ENCODE data around the gene SNAI1. TPM values are rescaled to one million over a fixed set of nuclear protein-coding genes. Genes with fewer than 3 reads are reported as not detected.

The SNAI1 gene
- polyA plus RNA-seq (2013): 3.2 TPM

DNA sequence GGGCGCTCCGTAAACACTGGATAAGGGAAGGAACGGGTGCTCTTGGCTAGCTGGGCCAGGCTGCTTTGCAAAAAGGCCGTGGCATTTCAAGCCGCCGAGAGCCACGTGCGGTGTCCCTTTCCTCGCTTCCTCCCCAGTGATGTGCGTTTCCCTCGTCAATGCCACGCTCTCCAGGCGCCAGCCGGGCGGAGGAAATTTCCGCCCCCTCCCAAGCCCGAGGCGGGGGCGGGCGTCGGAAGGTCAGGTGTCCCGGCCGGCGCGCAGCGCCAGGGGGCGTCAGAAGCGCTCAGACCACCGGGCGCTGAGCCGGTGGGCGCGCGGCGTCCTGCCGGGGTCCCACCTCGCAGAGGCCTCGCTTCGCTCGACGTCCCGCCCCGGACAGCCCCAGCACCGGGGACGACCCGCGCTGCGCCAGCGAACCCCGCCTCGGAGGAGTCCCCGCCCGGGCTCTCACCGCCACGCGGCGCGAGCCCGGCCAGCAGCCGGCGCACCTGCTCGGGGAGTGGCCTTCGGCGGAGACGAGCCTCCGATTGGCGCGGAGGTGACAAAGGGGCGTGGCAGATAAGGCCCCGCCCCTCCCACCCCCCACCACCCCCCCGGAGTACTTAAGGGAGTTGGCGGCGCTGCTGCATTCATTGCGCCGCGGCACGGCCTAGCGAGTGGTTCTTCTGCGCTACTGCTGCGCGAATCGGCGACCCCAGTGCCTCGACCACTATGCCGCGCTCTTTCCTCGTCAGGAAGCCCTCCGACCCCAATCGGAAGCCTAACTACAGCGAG, at the start of gene SNAI1:
Gene SNAI1, plus strand, starts transcription at position 635 of the 777 bp plus-strand sequence. Its CDS starts 80 bp downstream, at position 715.
- peak; percentile 83 to 93 (median 92) for DNase-seq
- under 1% methylated on average over 60 of the region's 90 CpGs for WGBS (ENCODE audit: insufficient coverage)
- ChIA-PET POLR2A (interaction anchor here (0.6 to 3.4 kb wide), 5 partner anchors 30 to 132 kb away, joined by 3 to 11 read pairs (median 3); no protein-coding TSS in a partner anchor), CTCF (interaction anchor here (0.7 to 13.3 kb wide), 12 partner anchors 7 to 108 kb away, joined by 3 to 314 read pairs (median 4); no protein-coding TSS in a partner anchor)
- Histone ChIP-seq H3K4me3 (ENCODE audit: control insufficient read depth in 1 of 7, extremely low read depth in 1 of 7, insufficient read depth in 4 of 7, low read depth in 2 of 7, low read length in 6 of 7) (peak within 1 kb of the TSS in 6 of 7 experiments; percentile 42 to 73 (median 61)), H3K36me3 (ENCODE audit: control insufficient read depth in 4 of 4, insufficient read depth in 4 of 4, low read length in 3 of 4) (peaks cover 0 to 3% (median 0%) of the 10 kb centered on the region in 4 experiments), H3K27ac (ENCODE audit: insufficient read depth in 1 of 2, low read depth in 1 of 2, low read length in 2 of 2, poor library complexity in 1 of 2, severe bottlenecking in 2 of 2) (peak within 1 kb of the TSS in 1 of 2 experiments; percentile 78), H3K4me1 (ENCODE audit: control extremely low read depth in 1 of 4, control insufficient read depth in 4 of 4, insufficient read depth in 4 of 4, low read length in 3 of 4) (peaks cover 0 to 70% (median 35%) of the 10 kb centered on the region in 4 experiments), H3K27me3 (replicated peaks in 2 of 5; ENCODE audit: control insufficient read depth in 4 of 5, insufficient read depth in 5 of 5, low read length in 4 of 5) (no peaks in the 10 kb centered on the region), H3K9me3 (ENCODE audit: control extremely low read depth in 1 of 5, control insufficient read depth in 4 of 5, insufficient read depth in 2 of 5, low read depth in 1 of 5, low read length in 4 of 5) (no peaks in the 10 kb centered on the region)

DNA sequence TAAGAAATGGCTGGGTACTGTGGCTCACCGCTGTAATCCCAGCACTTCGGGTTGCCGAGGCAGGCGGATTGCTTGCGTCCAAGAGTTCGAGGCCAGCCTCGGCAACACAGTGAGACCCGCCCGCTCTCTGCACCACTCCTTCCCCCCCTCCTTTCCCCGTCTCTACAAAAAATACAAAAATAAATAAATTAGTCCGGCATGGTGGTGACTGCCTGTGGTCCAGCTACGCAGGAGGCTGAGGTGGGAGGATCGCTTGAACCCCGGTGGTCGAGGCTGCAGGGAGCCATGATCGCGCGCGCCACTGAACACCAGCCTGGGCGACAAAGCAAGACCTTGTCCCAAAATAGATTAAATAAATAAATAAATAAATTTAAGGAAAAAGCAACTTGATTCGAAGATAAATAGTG, 47.0 kb upstream of the SNAI1 start:
- ChIA-PET CTCF (interaction anchor here (0.9 to 2.4 kb wide), 5 partner anchors 9 to 43 kb away, joined by 3 to 8 read pairs (median 4); no protein-coding TSS in a partner anchor), POLR2A (interaction anchor here (0.7 kb wide), 1 partner anchor 19 kb away, joined by 3 read pairs; no protein-coding TSS in a partner anchor)
- 60% methylated on average over 2 of the region's 21 CpGs for WGBS (ENCODE audit: insufficient coverage)
- DNase-seq: no peak
- Histone ChIP-seq H3K27me3 (replicated peaks in 2 of 5; ENCODE audit: control insufficient read depth in 4 of 5, insufficient read depth in 5 of 5, low read length in 4 of 5) (no peaks in the 10 kb centered on the region), H3K9me3 (ENCODE audit: control extremely low read depth in 1 of 5, control insufficient read depth in 4 of 5, insufficient read depth in 2 of 5, low read depth in 1 of 5, low read length in 4 of 5) (no peaks in the 10 kb centered on the region), H3K27ac (ENCODE audit: insufficient read depth in 1 of 2, low read depth in 1 of 2, low read length in 2 of 2, poor library complexity in 1 of 2, severe bottlenecking in 2 of 2) (peak overlapping the region in 1 of 2 experiments; percentile 54), H3K4me1 (ENCODE audit: control extremely low read depth in 1 of 4, control insufficient read depth in 4 of 4, insufficient read depth in 4 of 4, low read length in 3 of 4) (peaks cover 19 to 32% (median 30%) of the 10 kb centered on the region in 4 experiments), H3K4me3 (ENCODE audit: control insufficient read depth in 1 of 7, extremely low read depth in 1 of 7, insufficient read depth in 4 of 7, low read depth in 2 of 7, low read length in 6 of 7) (peak overlapping the region; percentile 12 to 98 (median 93)), H3K36me3 (ENCODE audit: control insufficient read depth in 4 of 4, insufficient read depth in 4 of 4, low read length in 3 of 4) (peaks cover 0 to 21% (median 4%) of the 10 kb centered on the region in 4 experiments)

DNA sequence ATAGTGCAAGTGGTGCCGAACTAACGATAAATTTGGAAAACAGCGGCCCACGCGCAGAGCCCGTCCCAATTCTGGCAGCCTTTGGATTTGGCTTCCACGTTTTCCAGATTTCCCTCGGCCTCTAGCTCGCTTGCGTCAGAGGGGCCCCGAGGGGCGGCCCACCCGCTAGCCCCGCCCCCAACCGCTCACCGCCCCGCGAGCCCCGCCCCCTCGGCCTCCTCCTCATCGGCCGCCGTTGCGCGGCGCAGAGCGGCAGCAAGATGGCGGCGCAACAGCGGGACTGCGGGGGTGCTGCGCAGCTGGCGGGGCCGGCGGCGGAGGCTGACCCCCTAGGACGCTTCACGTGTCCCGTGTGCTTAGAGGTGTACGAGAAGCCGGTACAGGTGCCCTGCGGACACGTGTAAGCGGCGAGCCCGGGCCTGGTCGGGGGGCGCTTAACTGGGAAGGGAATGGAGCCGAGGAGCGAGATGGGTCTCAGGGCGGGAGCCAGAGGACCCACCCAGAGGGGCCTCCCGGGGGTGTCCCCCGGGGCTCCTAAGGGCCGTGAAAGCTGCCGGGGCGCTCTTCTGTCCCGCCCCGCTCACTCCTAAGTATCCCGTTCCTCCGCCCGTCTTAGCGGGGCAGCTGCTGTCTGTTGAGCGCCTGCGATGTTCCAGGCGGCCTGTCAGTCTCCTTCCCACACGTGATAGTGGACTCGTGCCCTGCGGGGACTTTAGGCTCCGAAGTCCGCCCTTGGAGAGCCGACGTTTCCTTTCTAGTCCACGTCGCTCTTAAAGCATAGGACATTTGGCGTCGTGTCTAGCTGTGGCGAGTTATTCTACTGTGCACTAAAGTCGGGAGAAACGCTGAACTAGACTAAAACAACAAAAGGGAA, 46.4 kb upstream of the SNAI1 start, which contains the start of gene RNF114:
Gene RNF114, plus strand, starts transcription at position 245 of the 874 bp plus-strand sequence. Its CDS starts 16 bp downstream, at position 261.
- CTCF ChIA-PET: interaction anchor here (1.1 to 3.0 kb wide), 5 partner anchors 10 to 135 kb away, joined by 3 to 12 read pairs (median 4); no protein-coding TSS in a partner anchor
- POLR2A ChIA-PET: interaction anchor here (0.5 to 1.2 kb wide), 5 partner anchors 9 to 135 kb away, joined by 3 to 5 read pairs (median 3); no protein-coding TSS in a partner anchor

DNA sequence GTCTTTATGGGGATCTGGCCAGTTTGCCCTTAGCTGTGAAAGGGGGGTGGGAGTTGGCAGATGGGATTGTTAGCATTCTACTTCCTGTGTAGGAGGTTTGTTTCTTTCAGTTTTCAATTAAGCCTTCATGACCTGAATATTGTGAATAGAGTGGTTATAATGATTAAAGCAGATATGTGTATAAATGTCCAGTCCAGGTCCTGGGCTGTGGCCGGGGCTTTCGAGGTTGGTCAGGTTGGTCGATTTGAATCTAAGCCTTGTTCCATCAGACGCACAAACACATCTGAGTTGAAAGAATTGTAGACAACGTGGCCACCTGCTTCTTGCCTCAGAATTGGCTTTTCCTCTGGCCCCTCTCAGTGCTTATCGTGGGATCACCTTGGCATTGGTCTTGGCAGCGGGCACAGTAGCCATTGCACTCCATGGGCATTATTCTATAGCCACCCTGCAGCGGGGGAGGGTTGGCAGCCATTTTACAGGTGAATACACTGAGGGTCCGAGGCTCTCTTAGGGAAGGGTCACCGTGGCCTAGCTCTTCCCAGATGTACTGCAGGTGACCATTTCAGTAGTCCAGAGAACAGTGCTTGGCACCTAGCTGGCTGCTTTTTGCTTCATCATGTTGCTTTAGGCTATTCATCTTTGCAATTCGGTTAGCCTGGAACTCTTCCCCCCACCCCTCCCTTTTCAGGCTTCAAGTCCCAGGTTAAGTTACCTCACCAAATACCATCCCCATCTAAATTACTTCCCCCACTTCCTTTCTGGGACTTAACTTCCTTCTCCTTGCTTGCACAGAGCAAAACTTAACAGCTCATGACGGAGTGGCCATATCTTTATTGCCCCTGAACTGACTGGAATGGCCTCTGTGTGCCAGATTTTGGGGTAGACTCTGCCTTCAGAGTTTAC, 45.5 kb upstream of the SNAI1 start:
- peaks cover 19 to 32% (median 30%) of the 10 kb centered on the region in 4 experiments for H3K4me1 ChIP-seq (ENCODE audit: control extremely low read depth in 1 of 4, control insufficient read depth in 4 of 4, insufficient read depth in 4 of 4, low read length in 3 of 4)
- peaks cover 5 to 36% (median 13%) of the 10 kb centered on the region in 4 experiments for H3K36me3 ChIP-seq (ENCODE audit: control insufficient read depth in 4 of 4, insufficient read depth in 4 of 4, low read length in 3 of 4)
- POLR2A ChIA-PET: interaction anchor here (0.5 to 1.2 kb wide), 4 partner anchors 9 to 134 kb away, joined by 3 to 5 read pairs (median 3); no protein-coding TSS in a partner anchor
- no peaks in the 10 kb centered on the region for H3K9me3 ChIP-seq (ENCODE audit: control extremely low read depth in 1 of 5, control insufficient read depth in 4 of 5, insufficient read depth in 2 of 5, low read depth in 1 of 5, low read length in 4 of 5)
- peak in 2 of 3 donors; percentile 34 to 68 for DNase-seq
- H3K4me3 ChIP-seq (ENCODE audit: control insufficient read depth in 1 of 7, extremely low read depth in 1 of 7, insufficient read depth in 4 of 7, low read depth in 2 of 7, low read length in 6 of 7): peak overlapping the region; percentile 90 to 98 (median 97)
- CTCF ChIA-PET: interaction anchor here (1.1 to 3.0 kb wide), 5 partner anchors 9 to 134 kb away, joined by 3 to 12 read pairs (median 4); no protein-coding TSS in a partner anchor
- peak overlapping the region; percentile 80 to 87 for H3K27ac ChIP-seq (ENCODE audit: insufficient read depth in 1 of 2, low read depth in 1 of 2, low read length in 2 of 2, poor library complexity in 1 of 2, severe bottlenecking in 2 of 2)
- no peaks in the 10 kb centered on the region for H3K27me3 ChIP-seq (replicated peaks in 2 of 5; ENCODE audit: control insufficient read depth in 4 of 5, insufficient read depth in 5 of 5, low read length in 4 of 5)
- WGBS (ENCODE audit: insufficient coverage): 6% methylated on average over 12 of the region's 12 CpGs

More for the DNA sequence above, 46.4 kb upstream of the SNAI1 start, which contains the start of gene RNF114:
- DNase-seq: peak; percentile 88 to 93 (median 92)
- Histone ChIP-seq H3K36me3 (ENCODE audit: control insufficient read depth in 4 of 4, insufficient read depth in 4 of 4, low read length in 3 of 4) (peaks cover 0 to 27% (median 6%) of the 10 kb centered on the region in 4 experiments), H3K9me3 (ENCODE audit: control extremely low read depth in 1 of 5, control insufficient read depth in 4 of 5, insufficient read depth in 2 of 5, low read depth in 1 of 5, low read length in 4 of 5) (no peaks in the 10 kb centered on the region), H3K27me3 (replicated peaks in 2 of 5; ENCODE audit: control insufficient read depth in 4 of 5, insufficient read depth in 5 of 5, low read length in 4 of 5) (no peaks in the 10 kb centered on the region), H3K4me3 (ENCODE audit: control insufficient read depth in 1 of 7, extremely low read depth in 1 of 7, insufficient read depth in 4 of 7, low read depth in 2 of 7, low read length in 6 of 7) (peak within 1 kb of the TSS; percentile 90 to 98 (median 97)), H3K27ac (ENCODE audit: insufficient read depth in 1 of 2, low read depth in 1 of 2, low read length in 2 of 2, poor library complexity in 1 of 2, severe bottlenecking in 2 of 2) (peak within 1 kb of the TSS; percentile 80 to 87), H3K4me1 (ENCODE audit: control extremely low read depth in 1 of 4, control insufficient read depth in 4 of 4, insufficient read depth in 4 of 4, low read length in 3 of 4) (peaks cover 19 to 32% (median 30%) of the 10 kb centered on the region in 4 experiments)
- WGBS (ENCODE audit: insufficient coverage): 0% methylated on average over 48 of the region's 79 CpGs

GRCh38 chr20:49938173-49939163, 44.3 kb upstream of the SNAI1 start:
- no peak for DNase-seq
- H3K4me1 ChIP-seq (ENCODE audit: control extremely low read depth in 1 of 4, control insufficient read depth in 4 of 4, insufficient read depth in 4 of 4, low read length in 3 of 4): peaks cover 19 to 32% (median 30%) of the 10 kb centered on the region in 4 experiments
- POLR2A ChIA-PET: no interaction called here
- no peaks in the 10 kb centered on the region for H3K27me3 ChIP-seq (replicated peaks in 2 of 5; ENCODE audit: control insufficient read depth in 4 of 5, insufficient read depth in 5 of 5, low read length in 4 of 5)
- peaks cover 12 to 48% (median 20%) of the 10 kb centered on the region in 4 experiments for H3K36me3 ChIP-seq (ENCODE audit: control insufficient read depth in 4 of 4, insufficient read depth in 4 of 4, low read length in 3 of 4)
- H3K4me3 ChIP-seq (ENCODE audit: control insufficient read depth in 1 of 7, extremely low read depth in 1 of 7, insufficient read depth in 4 of 7, low read depth in 2 of 7, low read length in 6 of 7): peak overlapping the region in 3 of 7 experiments; percentile 90 to 98 (median 97)
- CTCF ChIA-PET: interaction anchor here (1.0 to 3.0 kb wide), 4 partner anchors 8 to 107 kb away, joined by 3 to 12 read pairs (median 4); no protein-coding TSS in a partner anchor
- peak overlapping the region in 1 of 2 experiments; percentile 87 for H3K27ac ChIP-seq (ENCODE audit: insufficient read depth in 1 of 2, low read depth in 1 of 2, low read length in 2 of 2, poor library complexity in 1 of 2, severe bottlenecking in 2 of 2)
- 89% methylated on average over 9 of the region's 12 CpGs for whole genome bisulfite sequencing (ENCODE audit: insufficient coverage)
- no peaks in the 10 kb centered on the region for H3K9me3 ChIP-seq (ENCODE audit: control extremely low read depth in 1 of 5, control insufficient read depth in 4 of 5, insufficient read depth in 2 of 5, low read depth in 1 of 5, low read length in 4 of 5)
